HepG2 (cell line): ENCODE data around the gene PRMT7. TPM values are rescaled to one million over a fixed set of nuclear protein-coding genes. Genes with fewer than 3 reads are reported as not detected.

Experiments
- CERS6 ChIP-seq: sonication (generic); formaldehyde crosslinking; IDR thresholded peaks from 2 replicates; pipeline ENCODE4 v1.5.0; 2020; ENCODE audit warnings: missing genetic modification reagents
- CSRNP1 ChIP-seq: sonication (generic); formaldehyde crosslinking; IDR thresholded peaks from 2 replicates; pipeline ENCODE4 v1.8.1; 2023; ENCODE audit warnings: mild to moderate bottlenecking, missing genetic modification reagents
- JARID2 ChIP-seq: sonication (generic); formaldehyde crosslinking; IDR thresholded peaks from 2 replicates; pipeline ENCODE4 v1.8.1; 2023; ENCODE audit warnings: missing genetic modification reagents, inconsistent platforms; ENCODE audit not compliant: insufficient replicate concordance
- KDM5B ChIP-seq: sonication (generic); formaldehyde crosslinking; IDR thresholded peaks from 2 replicates; pipeline ENCODE4 v1.4.0; 2020; ENCODE audit warnings: missing genetic modification reagents, mild to moderate bottlenecking, borderline replicate concordance
- KMT2A ChIP-seq: sonication (generic); formaldehyde crosslinking; IDR thresholded peaks from 2 replicates; pipeline ENCODE4 v1.4.0; 2020; ENCODE audit warnings: missing genetic modification reagents
- NCOA1 ChIP-seq: sonication (generic); formaldehyde crosslinking; IDR thresholded peaks from 2 replicates; pipeline ENCODE4 v1.9.0; 2021; ENCODE audit warnings: missing genetic modification reagents
- PHF8 ChIP-seq: sonication (generic); formaldehyde crosslinking; IDR thresholded peaks from 2 replicates; pipeline ENCODE4 v1.5.0; 2020; ENCODE audit warnings: missing genetic modification reagents
- RELA ChIP-seq: sonication (generic); formaldehyde crosslinking; IDR thresholded peaks from 2 replicates; pipeline ENCODE4 v1.4.0; 2020; ENCODE audit warnings: missing genetic modification reagents
- REXO4 ChIP-seq: sonication (generic); formaldehyde crosslinking; IDR thresholded peaks from 2 replicates; pipeline ENCODE4 v1.8.0; 2022; ENCODE audit warnings: missing genetic modification reagents, mild to moderate bottlenecking, borderline replicate concordance
- SATB2 ChIP-seq: sonication (generic); formaldehyde crosslinking; IDR thresholded peaks from 2 replicates; pipeline ENCODE4 v1.5.0; 2020; ENCODE audit warnings: missing genetic modification reagents
- SETDB1 ChIP-seq: sonication (generic); formaldehyde crosslinking; IDR thresholded peaks from 2 replicates; pipeline ENCODE4 v1.5.1; 2020; ENCODE audit warnings: missing genetic modification reagents, mild to moderate bottlenecking, borderline replicate concordance
- ZBTB4 ChIP-seq: sonication (generic); formaldehyde crosslinking; IDR thresholded peaks from 2 replicates; pipeline ENCODE4 v1.4.0; 2020; ENCODE audit warnings: missing genetic modification reagents, mild to moderate bottlenecking, borderline replicate concordance
- ZNF142 ChIP-seq: sonication (generic); formaldehyde crosslinking; IDR thresholded peaks from 2 replicates; pipeline ENCODE4 v1.4.0; 2020; ENCODE audit warnings: missing genetic modification reagents
- ZNF414 ChIP-seq: sonication (generic); formaldehyde crosslinking; IDR thresholded peaks from 2 replicates; pipeline ENCODE4 v1.5.0; 2020; ENCODE audit warnings: missing genetic modification reagents
- ZNF546 ChIP-seq: sonication (generic); formaldehyde crosslinking; conservative IDR thresholded peaks from 2 replicates; pipeline ENCODE4 v1.8.1; 2023; ENCODE audit warnings: mild to moderate bottlenecking, missing genetic modification reagents
- ZNF547 ChIP-seq: sonication (generic); formaldehyde crosslinking; IDR thresholded peaks from 2 replicates; pipeline ENCODE4 v1.5.1; 2020; ENCODE audit warnings: mild to moderate bottlenecking, missing genetic modification reagents
- polyA plus RNA-seq, 8 experiments: library from polyadenylated mRNA; depleted of rRNA in 3 of 8; stranded (reverse) in 7 of 8; unstranded in 1 of 8; fragments of >200 nt; fragmentation: Illumina TruSeq in 4 of 8; extraction: Trizol in 4 of 8; gene quantifications; 2 replicates each; pipeline versions ENCODE4 v1.2.1 to v1.2.3, GENCODE V29; 2011 to 2016; ENCODE audit warnings: low read depth in 4 of 8, missing spikeins in 1 of 8, mixed read lengths in 1 of 8; ENCODE audit not compliant: insufficient read depth in 1 of 8
- total RNA-seq, 5 experiments: library from RNA; depleted of rRNA; stranded (reverse); fragments of >200 nt; fragmentation: Illumina TruSeq; extraction: Trizol; gene quantifications; 2 replicates each; pipeline ENCODE4 v1.2.3, GENCODE V29; 2016; ENCODE audit warnings: low read depth in 1 of 5

The PRMT7 gene
- total and polyA plus RNA-seq, 2 of the 13 experiments (the other 11 are each of a cell fraction or from before 2014, with no cell fraction given): 47.5 to 55.0 TPM

GRCh38 chr16:68332411-68333121, 21.7 kb downstream of the PRMT7 start (continued):
- peak; percentile 64; the same call in 1 of the 2 replicates for TF ChIP-seq ZNF142 (CRISPR knock-in tag)
- no peak for TF ChIP-seq REXO4 (CRISPR knock-in tag)
- no peak for TF ChIP-seq CSRNP1 (CRISPR knock-in tag)
- TF ChIP-seq KDM5B (CRISPR knock-in tag): no peak
- no peak for TF ChIP-seq ZNF414 (CRISPR knock-in tag)
- no peak for TF ChIP-seq JARID2
- 0 out of 2 replicates have a peak, but pooled peaks have one; percentile 11 for TF ChIP-seq ZNF547 (CRISPR knock-in tag)
- no peak; the same call in 1 of the 2 replicates for TF ChIP-seq NCOA1 (CRISPR knock-in tag)
- TF ChIP-seq ZBTB4: no peak
- no peak for TF ChIP-seq SATB2
- TF ChIP-seq KMT2A (CRISPR knock-in tag): no peak
- no peak for TF ChIP-seq CERS6 (CRISPR knock-in tag)
- TF ChIP-seq SETDB1 (CRISPR knock-in tag): no peak
- no peak for TF ChIP-seq RELA (CRISPR knock-in tag)
- no peak for TF ChIP-seq PHF8 (CRISPR knock-in tag)
- no peak for TF ChIP-seq ZNF546 (CRISPR knock-in tag)
